Osteoblast (primary cell): ENCODE measurements around the gene SH3TC2. TPM values are rescaled to one million over a fixed set of nuclear protein-coding genes. Genes with fewer than 3 reads are reported as not detected.
"Not testable (repeated sequence)": the region's sequence is repeated elsewhere in the genome, so short reads cannot be mapped to it uniquely, and the experiment has no call there.

Experiments used
- DNase-seq: peaks from one replicate; pipeline ENCODE4 v3.0.0; 2011; ENCODE audit warnings: low spot score, mixed read lengths; ENCODE audit not compliant: insufficient read length; ENCODE audit errors: missing footprints
- H2AFZ ChIP-seq: 2 replicates; pipeline ENCODE4 v1.6.0; 2011; ENCODE audit warnings: mild to moderate bottlenecking, low read length
- H3K27ac ChIP-seq: 2 replicates; pipeline ENCODE4 v1.5.1; 2011; ENCODE audit warnings: mild to moderate bottlenecking, low read depth, low read length, moderate library complexity
- H3K27me3 ChIP-seq: 2 replicates; pipeline ENCODE4 v1.6.0; 2012; ENCODE audit warnings: mild to moderate bottlenecking, control low read depth, inconsistent platforms, low read length, moderate library complexity; ENCODE audit not compliant: insufficient read depth
- H3K36me3 ChIP-seq: 2 replicates; pipeline ENCODE4 v1.5.1; 2011; ENCODE audit warnings: mild to moderate bottlenecking, low read length, control low read depth, moderate library complexity; ENCODE audit not compliant: insufficient read depth
- H3K4me1 ChIP-seq: 2 replicates; pipeline ENCODE4 v1.5.1; 2011; ENCODE audit warnings: mild to moderate bottlenecking, low read length, control low read depth, moderate library complexity; ENCODE audit not compliant: insufficient read depth
- H3K4me2 ChIP-seq: 2 replicates; pipeline ENCODE4 v1.6.0; 2011; ENCODE audit warnings: mild to moderate bottlenecking, low read length; ENCODE audit not compliant: insufficient read depth
- H3K4me3 ChIP-seq: fragments of 200-600 bp; sonication (generic); 3 replicates; pipeline ENCODE4 v1.5.1; 2012; ENCODE audit warnings: mild to moderate bottlenecking, low read length, inconsistent platforms; ENCODE audit not compliant: insufficient read depth
- H3K79me2 ChIP-seq: 2 replicates; pipeline ENCODE4 v1.6.0; 2012; ENCODE audit warnings: mild to moderate bottlenecking, low read length, control low read depth, inconsistent platforms; ENCODE audit not compliant: insufficient read depth
- H3K9me3 ChIP-seq: 2 replicates; pipeline ENCODE4 v1.5.1; 2011; ENCODE audit warnings: low read depth, low read length, control low read depth
- H4K20me1 ChIP-seq: 2 replicates; pipeline ENCODE4 v1.6.0; 2012; ENCODE audit warnings: mild to moderate bottlenecking, low read length, control low read depth; ENCODE audit not compliant: insufficient read depth
- total RNA-seq: library from RNA; depleted of rRNA; stranded (reverse); fragments of >200 nt; gene quantifications from 2 replicates; pipeline ENCODE4 v1.2.3, GENCODE V29; 2012
- TF ChIP-seq, protein P1 (sequence below): IDR thresholded peaks from 2 replicates; pipeline ENCODE4 v1.5.1; 2011; ENCODE audit warnings: mild to moderate bottlenecking, low read depth, low read length, moderate library complexity; ENCODE audit errors: extremely low read depth

Gene SH3TC2
- total RNA-seq, 1 donor, result 0.72 TPM

DNA sequence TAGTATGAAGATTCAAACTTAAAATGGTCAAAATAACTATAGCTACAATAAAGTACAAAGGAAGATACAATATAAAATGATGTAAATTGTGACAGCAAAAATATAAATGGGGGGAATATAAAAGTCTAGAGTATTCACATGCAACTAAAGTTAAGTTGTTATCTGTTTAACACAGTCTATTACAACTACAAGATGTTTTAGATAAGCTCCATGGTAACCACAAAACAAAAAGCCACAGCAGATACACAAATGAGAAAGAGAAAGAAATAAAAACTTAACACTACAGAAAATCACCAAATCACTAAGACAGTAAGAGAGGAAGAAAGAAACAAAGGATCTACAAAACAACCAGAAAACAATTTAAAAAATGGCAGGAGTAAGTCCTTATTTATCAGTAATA, 17.0 kb upstream of the SH3TC2 start:
- Histone ChIP-seq H3K4me3 (no peak overlapping the region), H4K20me1 (no peaks in the 10 kb centered on the region), H3K9me3 (no peaks in the 10 kb centered on the region), H3K4me2 (no peak overlapping the region), H3K4me1 (no peaks in the 10 kb centered on the region), H3K27me3 (peaks cover 15% of the 10 kb centered on the region), H3K79me2 (no peaks in the 10 kb centered on the region), H2AFZ (no peak overlapping the region), H3K36me3 (no peaks in the 10 kb centered on the region), H3K27ac (no peak overlapping the region)
- TF ChIP-seq, protein P1, sequence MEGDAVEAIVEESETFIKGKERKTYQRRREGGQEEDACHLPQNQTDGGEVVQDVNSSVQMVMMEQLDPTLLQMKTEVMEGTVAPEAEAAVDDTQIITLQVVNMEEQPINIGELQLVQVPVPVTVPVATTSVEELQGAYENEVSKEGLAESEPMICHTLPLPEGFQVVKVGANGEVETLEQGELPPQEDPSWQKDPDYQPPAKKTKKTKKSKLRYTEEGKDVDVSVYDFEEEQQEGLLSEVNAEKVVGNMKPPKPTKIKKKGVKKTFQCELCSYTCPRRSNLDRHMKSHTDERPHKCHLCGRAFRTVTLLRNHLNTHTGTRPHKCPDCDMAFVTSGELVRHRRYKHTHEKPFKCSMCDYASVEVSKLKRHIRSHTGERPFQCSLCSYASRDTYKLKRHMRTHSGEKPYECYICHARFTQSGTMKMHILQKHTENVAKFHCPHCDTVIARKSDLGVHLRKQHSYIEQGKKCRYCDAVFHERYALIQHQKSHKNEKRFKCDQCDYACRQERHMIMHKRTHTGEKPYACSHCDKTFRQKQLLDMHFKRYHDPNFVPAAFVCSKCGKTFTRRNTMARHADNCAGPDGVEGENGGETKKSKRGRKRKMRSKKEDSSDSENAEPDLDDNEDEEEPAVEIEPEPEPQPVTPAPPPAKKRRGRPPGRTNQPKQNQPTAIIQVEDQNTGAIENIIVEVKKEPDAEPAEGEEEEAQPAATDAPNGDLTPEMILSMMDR, result no peak
- no peak for DNase-seq

DNA sequence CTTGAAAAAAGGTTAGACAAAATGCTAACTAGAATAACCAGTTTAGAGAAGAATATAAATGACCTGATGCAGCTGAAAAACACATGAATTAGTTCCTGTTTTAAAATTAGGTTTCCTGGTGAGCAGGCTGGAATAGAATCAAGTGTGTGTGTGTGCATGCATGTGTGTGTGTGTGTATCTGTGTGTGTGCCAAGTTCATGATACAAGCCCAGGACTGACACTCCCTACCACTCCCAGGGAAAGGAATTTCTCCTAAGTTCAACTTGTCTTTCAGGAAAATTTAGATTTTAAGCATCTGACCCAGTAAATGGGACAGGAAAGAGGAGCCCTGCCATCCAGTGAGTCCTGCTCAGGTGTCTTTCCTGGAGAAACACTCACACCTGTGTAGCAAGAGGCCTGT, 11.2 kb upstream of the SH3TC2 start:
- H2AFZ ChIP-seq, H3K4me3 ChIP-seq, H3K27ac ChIP-seq, H3K36me3 ChIP-seq, H3K27me3 ChIP-seq, H4K20me1 ChIP-seq, H3K9me3 ChIP-seq, H3K79me2 ChIP-seq, H3K4me2 ChIP-seq, H3K4me1 ChIP-seq, DNase-seq: not testable (repeated sequence)

DNA sequence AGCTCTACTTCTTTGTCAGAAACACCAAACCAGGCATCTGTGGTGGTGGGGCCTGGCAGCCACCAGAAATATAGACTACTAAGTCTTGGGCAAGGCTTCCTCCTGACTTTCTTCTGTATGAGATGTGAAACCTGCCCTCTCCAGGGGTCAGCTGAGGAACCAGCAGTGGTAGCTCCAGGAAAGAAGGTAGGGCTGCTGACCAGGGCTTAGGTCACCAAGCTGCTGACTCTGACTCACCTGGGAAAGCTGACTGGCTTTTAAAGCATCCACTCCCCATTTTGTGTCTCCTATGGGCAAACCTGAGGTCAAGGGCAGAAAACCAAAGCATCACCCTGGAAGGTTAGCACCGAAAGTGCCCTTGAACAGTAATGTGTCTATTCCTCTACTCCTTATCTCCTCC, 10.4 kb upstream of the SH3TC2 start:
- Histone ChIP-seq H3K9me3 (no peaks in the 10 kb centered on the region), H3K27ac (no peak overlapping the region), H3K27me3 (no peaks in the 10 kb centered on the region), H3K4me1 (no peaks in the 10 kb centered on the region), H3K79me2 (no peaks in the 10 kb centered on the region), H4K20me1 (no peaks in the 10 kb centered on the region), H3K4me2 (no peak overlapping the region), H2AFZ (no peak overlapping the region), H3K4me3 (no peak overlapping the region), H3K36me3 (no peaks in the 10 kb centered on the region)
- TF ChIP-seq, protein P1, result no peak
- no peak for DNase-seq

DNA sequence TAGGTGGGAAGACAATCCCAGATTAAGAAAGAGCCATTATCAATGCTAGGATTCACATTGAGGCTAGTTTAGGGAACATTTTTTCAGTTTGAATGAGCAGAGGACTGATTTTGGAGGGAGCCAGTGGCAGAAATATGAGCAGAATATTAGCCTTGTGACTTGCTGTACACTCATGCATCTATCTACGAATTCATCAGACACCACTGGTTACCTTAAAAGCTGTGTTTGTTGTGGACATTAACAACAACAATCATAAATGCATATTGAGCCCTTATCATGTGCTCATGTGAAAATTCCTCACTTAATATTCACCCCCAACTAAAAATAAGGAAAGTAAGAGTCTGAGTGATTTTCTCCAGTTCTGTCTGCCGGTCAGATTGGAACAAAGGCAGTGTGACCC, 9.9 kb upstream of the SH3TC2 start:
- Histone ChIP-seq H3K4me3 (no peak overlapping the region), H3K27ac (no peak overlapping the region), H3K27me3 (no peaks in the 10 kb centered on the region), H3K36me3 (no peaks in the 10 kb centered on the region), H4K20me1 (no peaks in the 10 kb centered on the region), H2AFZ (no peak overlapping the region), H3K4me2 (no peak overlapping the region), H3K4me1 (no peaks in the 10 kb centered on the region), H3K9me3 (no peaks in the 10 kb centered on the region), H3K79me2 (no peaks in the 10 kb centered on the region)
- no peak for DNase-seq
- TF ChIP-seq, protein P1, result no peak
